HAP-1 (cell line): ENCODE measurements around the gene AP3D1.

ENCODE experiments used
- DNase-seq, 2 experiments: peaks; one replicate each; pipeline ENCODE4 v3.0.0-alpha.2; 2016 to 2020; ENCODE audit warnings: low spot score in 2 of 2
- H3K27me3 ChIP-seq: fragments of 250-450 bp; sonication (Bioruptor Pico); 2 replicates; pipeline ENCODE4 v1.5.1; 2020; ENCODE audit warnings: low read depth, mild to moderate bottlenecking, moderate library complexity
- H3K36me3 ChIP-seq: fragments of 250-450 bp; sonication (Bioruptor Pico); replicated peaks from 2 replicates; pipeline ENCODE4 v1.5.1; 2020; ENCODE audit warnings: mild to moderate bottlenecking
- H3K4me1 ChIP-seq: fragments of 250-450 bp; sonication (Bioruptor Pico); 2 replicates; pipeline ENCODE4 v1.5.1; 2020; ENCODE audit warnings: mild to moderate bottlenecking
- H3K4me3 ChIP-seq: fragments of 250-450 bp; sonication (Bioruptor Pico); 2 replicates; pipeline ENCODE4 v1.5.1; 2020; ENCODE audit warnings: mild to moderate bottlenecking, moderate library complexity
- H3K9me3 ChIP-seq: fragments of 250-450 bp; sonication (Bioruptor Pico); 2 replicates; pipeline ENCODE4 v1.5.1; 2020; ENCODE audit warnings: mild to moderate bottlenecking, moderate library complexity
- in situ Hi-C: fragments of 300-500 bp; cut with MboI; formaldehyde crosslinking; loops from 3 replicates; pipeline ENCODE4 v1.14.3; 2020; ENCODE audit warnings: low sequenced_read_pairs, inconsistent platforms, mixed read lengths

The AP3D1 gene

GRCh38 chr19:2079865-2080301 lies 71.5 kb downstream of the AP3D1 start:
- Histone ChIP-seq H3K9me3 (no peaks in the 10 kb centered on the region), H3K27me3 (no peaks in the 10 kb centered on the region), H3K36me3 (peaks cover 18% of the 10 kb centered on the region), H3K4me3 (no peak overlapping the region), H3K4me1 (no peaks in the 10 kb centered on the region)
- in situ Hi-C loops = no loop called here
- no peak for DNase-seq

GRCh38 chr19:2079076-2079864 lies 72.1 kb downstream of the AP3D1 start:
- Histone ChIP-seq H3K36me3 (peaks cover 18% of the 10 kb centered on the region), H3K9me3 (no peaks in the 10 kb centered on the region), H3K4me3 (no peak overlapping the region), H3K27me3 (no peaks in the 10 kb centered on the region), H3K4me1 (no peaks in the 10 kb centered on the region)
- DNase-seq = no peak
- in situ Hi-C loops = no loop called here

GRCh38 chr19:2077833-2078619 lies 73.3 kb downstream of the AP3D1 start:
- Histone ChIP-seq H3K4me3 (no peak overlapping the region), H3K36me3 (peaks cover 18% of the 10 kb centered on the region), H3K27me3 (no peaks in the 10 kb centered on the region), H3K9me3 (no peaks in the 10 kb centered on the region), H3K4me1 (no peaks in the 10 kb centered on the region)
- in situ Hi-C loops = no loop called here
- no peak for DNase-seq

- peaks cover 23% of the 10 kb centered on the region for H3K36me3 ChIP-seq
- H3K4me3 ChIP-seq = no peak overlapping the region
- no peaks in the 10 kb centered on the region for H3K9me3 ChIP-seq
- DNase-seq = no peak
- in situ Hi-C loops = no loop called here
- no peaks in the 10 kb centered on the region for H3K27me3 ChIP-seq
- H3K4me1 ChIP-seq = no peaks in the 10 kb centered on the region
Observed at GRCh38 chr19:2077398-2077797, 74.0 kb downstream of the AP3D1 start.

GRCh38 chr19:2076526-2076944 lies 74.8 kb downstream of the AP3D1 start:
- no peaks in the 10 kb centered on the region for H3K4me1 ChIP-seq
- DNase-seq = no peak
- peaks cover 31% of the 10 kb centered on the region for H3K36me3 ChIP-seq
- H3K4me3 ChIP-seq = no peak overlapping the region
- in situ Hi-C loops = no loop called here
- H3K9me3 ChIP-seq = no peaks in the 10 kb centered on the region
- no peaks in the 10 kb centered on the region for H3K27me3 ChIP-seq

- Histone ChIP-seq H3K4me3 (no peak overlapping the region), H3K27me3 (no peaks in the 10 kb centered on the region), H3K9me3 (no peaks in the 10 kb centered on the region), H3K36me3 (peaks cover 35% of the 10 kb centered on the region), H3K4me1 (no peaks in the 10 kb centered on the region)
- DNase-seq = no peak
- in situ Hi-C loops = no loop called here
Observed at GRCh38 chr19:2072757-2073551, 78.4 kb downstream of the AP3D1 start.

- H3K36me3 ChIP-seq = peaks cover 25% of the 10 kb centered on the region
- in situ Hi-C loops = no loop called here
- no peaks in the 10 kb centered on the region for H3K4me1 ChIP-seq
- no peaks in the 10 kb centered on the region for H3K9me3 ChIP-seq
- no peak for DNase-seq
- H3K27me3 ChIP-seq = no peaks in the 10 kb centered on the region
- no peak overlapping the region for H3K4me3 ChIP-seq
Observed at GRCh38 chr19:2070986-2071673, 80.2 kb downstream of the AP3D1 start.

- Histone ChIP-seq H3K9me3 (no peaks in the 10 kb centered on the region), H3K4me1 (no peaks in the 10 kb centered on the region), H3K27me3 (no peaks in the 10 kb centered on the region), H3K36me3 (peaks cover 22% of the 10 kb centered on the region), H3K4me3 (no peak overlapping the region)
- DNase-seq = no peak
- in situ Hi-C loops = no loop called here
Observed at GRCh38 chr19:2070436-2070827, 80.9 kb downstream of the AP3D1 start.

GRCh38 chr19:2064788-2065524 lies 86.4 kb downstream of the AP3D1 start:
- Histone ChIP-seq H3K27me3 (no peaks in the 10 kb centered on the region), H3K4me3 (no peak overlapping the region), H3K36me3 (no peaks in the 10 kb centered on the region), H3K4me1 (peaks cover 18% of the 10 kb centered on the region), H3K9me3 (no peaks in the 10 kb centered on the region)
- DNase-seq = no peak
- in situ Hi-C loops = no loop called here

- Histone ChIP-seq H3K36me3 (no peaks in the 10 kb centered on the region), H3K9me3 (no peaks in the 10 kb centered on the region), H3K4me1 (peaks cover 24% of the 10 kb centered on the region), H3K27me3 (no peaks in the 10 kb centered on the region), H3K4me3 (no peak overlapping the region)
- DNase-seq = no peak
- in situ Hi-C loops = no loop called here
Observed at GRCh38 chr19:2064395-2064787, 87.0 kb downstream of the AP3D1 start.

- no peak for DNase-seq
- Histone ChIP-seq H3K36me3 (no peaks in the 10 kb centered on the region), H3K27me3 (no peaks in the 10 kb centered on the region), H3K4me1 (peaks cover 24% of the 10 kb centered on the region), H3K9me3 (no peaks in the 10 kb centered on the region), H3K4me3 (no peak overlapping the region)
- in situ Hi-C loops = no loop called here
Observed at GRCh38 chr19:2063824-2064223, 87.5 kb downstream of the AP3D1 start.

- no peak for DNase-seq
- no peaks in the 10 kb centered on the region for H3K36me3 ChIP-seq
- no peak overlapping the region for H3K4me3 ChIP-seq
- peaks cover 24% of the 10 kb centered on the region for H3K4me1 ChIP-seq
- no peaks in the 10 kb centered on the region for H3K27me3 ChIP-seq
- no peaks in the 10 kb centered on the region for H3K9me3 ChIP-seq
- in situ Hi-C loops = no loop called here
Observed at GRCh38 chr19:2062770-2063169, 88.6 kb downstream of the AP3D1 start.

- Histone ChIP-seq H3K4me3 (peak overlapping the region; percentile 61), H3K36me3 (no peaks in the 10 kb centered on the region), H3K4me1 (peaks cover 24% of the 10 kb centered on the region), H3K9me3 (no peaks in the 10 kb centered on the region), H3K27me3 (no peaks in the 10 kb centered on the region)
- in situ Hi-C loops = no loop called here
- DNase-seq = no peak
Observed at GRCh38 chr19:2062389-2062729, 89.0 kb downstream of the AP3D1 start.
